ENCODE data around the gene METTL21A.

Gene METTL21A

DNA sequence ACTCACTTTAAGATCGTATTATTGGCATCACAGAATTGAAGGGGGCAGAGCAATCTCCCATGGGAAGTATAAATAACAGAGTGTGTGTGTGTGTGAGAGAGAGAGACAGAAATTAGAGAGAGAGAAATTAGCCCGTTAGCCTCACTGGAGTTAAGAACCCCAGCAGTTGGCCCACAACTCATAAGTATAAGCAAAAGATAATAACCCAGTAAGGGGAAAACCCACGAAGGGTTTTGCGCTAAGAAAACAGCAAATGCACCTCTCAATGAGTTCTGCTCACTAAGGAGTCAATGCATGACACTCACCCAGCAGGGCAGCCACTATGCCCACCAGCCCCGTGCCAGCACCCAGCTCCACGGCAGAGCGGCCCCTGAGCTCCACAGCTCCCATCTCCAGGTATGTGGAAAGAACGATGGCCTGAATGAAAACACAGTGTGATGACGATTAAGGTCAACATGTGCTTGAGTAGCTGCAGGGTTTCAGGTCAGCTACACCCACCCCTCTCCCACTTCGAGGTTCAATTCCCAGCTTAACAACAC, 3.6 kb downstream of the METTL21A start:
- no peak overlapping the region for H3K4me3 ChIP-seq (ENCODE audit: low read depth, low read length)
- H3K4me1 ChIP-seq (ENCODE audit: control insufficient read depth, insufficient read depth, low read length, unreplicated experiment) = peaks cover 23% of the 10 kb centered on the region

DNA sequence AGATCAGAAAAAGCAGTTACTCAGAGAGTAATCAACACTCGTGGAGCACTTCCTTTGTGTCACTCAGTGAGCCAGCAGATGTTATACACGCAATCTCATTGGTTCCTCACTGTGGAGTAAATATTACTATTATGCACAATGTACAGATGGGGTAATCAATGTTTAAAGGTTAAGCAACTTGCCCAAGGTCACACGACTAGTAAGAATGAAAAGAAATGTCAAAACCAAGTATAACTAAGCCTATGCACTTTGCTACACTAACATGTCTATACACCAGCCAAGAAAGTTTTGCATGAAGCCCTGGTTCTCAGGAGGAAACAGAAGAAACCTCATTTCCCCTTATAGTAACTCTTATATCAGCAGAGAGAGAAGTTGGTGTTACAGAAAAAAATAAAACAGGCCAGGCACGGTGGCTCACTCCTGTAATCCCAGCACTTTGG, 5.4 kb downstream of the METTL21A start:
- H2AFZ ChIP-seq (ENCODE audit: low read length, unreplicated experiment) = no peak overlapping the region
- no peak overlapping the region for H3K27ac ChIP-seq (ENCODE audit: low read depth, low read length)
- peaks cover 32% of the 10 kb centered on the region for H3K4me1 ChIP-seq (ENCODE audit: control insufficient read depth, insufficient read depth, low read length, unreplicated experiment)
- H3K79me2 ChIP-seq (ENCODE audit: control insufficient read depth, insufficient read depth, low read length, unreplicated experiment) = peaks cover 8% of the 10 kb centered on the region
- H3K4me3 ChIP-seq (ENCODE audit: low read depth, low read length) = no peak overlapping the region
- H3K27me3 ChIP-seq (ENCODE audit: insufficient read depth, low read length) = no peaks in the 10 kb centered on the region
- H3K36me3 ChIP-seq (ENCODE audit: insufficient read depth, low read length) = peaks cover 6% of the 10 kb centered on the region

More for the DNA sequence above, 3.6 kb downstream of the METTL21A start:
- H3K27ac ChIP-seq (ENCODE audit: low read depth, low read length) = no peak overlapping the region
- H3K27me3 ChIP-seq (ENCODE audit: insufficient read depth, low read length) = no peaks in the 10 kb centered on the region
- H3K36me3 ChIP-seq (ENCODE audit: insufficient read depth, low read length) = peaks cover 3% of the 10 kb centered on the region
- H2AFZ ChIP-seq (ENCODE audit: low read length, unreplicated experiment) = no peak overlapping the region
- H3K79me2 ChIP-seq (ENCODE audit: control insufficient read depth, insufficient read depth, low read length, unreplicated experiment) = peaks cover 8% of the 10 kb centered on the region

DNA sequence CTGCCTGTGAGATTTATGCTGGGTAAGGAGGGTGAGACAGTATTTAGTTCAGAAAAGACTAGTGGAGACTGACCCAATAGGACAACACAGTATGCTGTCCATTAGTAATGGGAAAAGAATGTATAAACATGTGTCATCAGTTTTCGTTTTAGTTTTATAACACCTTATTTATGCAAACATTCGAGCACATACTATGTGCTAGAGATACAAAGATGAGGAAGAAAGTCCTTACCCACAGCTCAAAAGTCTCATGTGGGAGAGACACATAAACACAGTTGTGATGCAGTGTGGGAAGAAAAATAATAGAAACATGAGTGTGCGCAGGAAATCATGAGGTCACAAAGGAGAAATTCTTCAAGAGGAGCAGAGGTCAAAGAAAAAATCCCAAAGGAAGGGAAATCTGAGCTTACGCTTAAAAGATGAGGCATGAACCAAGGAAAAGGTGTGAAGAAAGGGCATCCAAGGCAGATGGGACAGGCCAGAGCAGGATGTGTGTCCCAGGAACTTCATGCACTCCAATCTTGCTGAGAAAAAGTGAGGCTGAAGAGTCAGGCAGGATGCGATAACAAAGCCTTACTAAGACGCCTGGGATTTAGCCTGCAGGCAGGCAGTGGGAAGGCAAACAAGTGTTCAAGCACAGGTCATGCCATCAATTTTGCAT, 8.1 kb downstream of the METTL21A start:
- H3K36me3 ChIP-seq (ENCODE audit: insufficient read depth, low read length) = peaks cover 11% of the 10 kb centered on the region
- H3K4me3 ChIP-seq (ENCODE audit: low read depth, low read length) = peak overlapping the region; percentile 42
- no peaks in the 10 kb centered on the region for H3K27me3 ChIP-seq (ENCODE audit: insufficient read depth, low read length)
- H2AFZ ChIP-seq (ENCODE audit: low read length, unreplicated experiment) = peak overlapping the region; percentile 31
- H3K4me1 ChIP-seq (ENCODE audit: control insufficient read depth, insufficient read depth, low read length, unreplicated experiment) = peaks cover 25% of the 10 kb centered on the region
- peak overlapping the region; percentile 96 for H3K27ac ChIP-seq (ENCODE audit: low read depth, low read length)
- no peaks in the 10 kb centered on the region for H3K79me2 ChIP-seq (ENCODE audit: control insufficient read depth, insufficient read depth, low read length, unreplicated experiment)

DNA sequence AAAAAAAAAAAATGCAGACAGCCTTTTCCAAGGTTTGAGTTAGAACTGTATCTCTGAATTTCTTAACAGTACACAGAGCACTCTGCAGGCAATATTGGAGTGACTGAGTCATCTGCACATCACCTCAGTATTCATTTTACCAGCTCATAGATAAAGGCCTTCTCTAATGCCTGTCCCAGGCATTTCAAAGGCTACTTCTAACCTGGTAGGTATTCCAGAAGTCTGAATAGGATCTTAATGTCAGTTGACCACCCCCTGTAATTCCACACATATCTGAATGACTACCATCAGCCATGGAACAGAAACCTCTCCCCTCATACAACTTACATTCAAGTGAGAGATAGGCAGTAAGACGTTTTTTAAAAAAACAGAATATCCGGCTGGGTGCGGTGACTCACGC, 9.0 kb downstream of the METTL21A start:
- Histone ChIP-seq H3K4me1 (ENCODE audit: control insufficient read depth, insufficient read depth, low read length, unreplicated experiment) (peaks cover 25% of the 10 kb centered on the region), H3K27me3 (ENCODE audit: insufficient read depth, low read length) (no peaks in the 10 kb centered on the region), H3K4me3 (ENCODE audit: low read depth, low read length) (no peak overlapping the region), H3K27ac (ENCODE audit: low read depth, low read length) (peak overlapping the region; percentile 96), H2AFZ (ENCODE audit: low read length, unreplicated experiment) (no peak overlapping the region), H3K79me2 (ENCODE audit: control insufficient read depth, insufficient read depth, low read length, unreplicated experiment) (no peaks in the 10 kb centered on the region), H3K36me3 (ENCODE audit: insufficient read depth, low read length) (peaks cover 11% of the 10 kb centered on the region)

DNA sequence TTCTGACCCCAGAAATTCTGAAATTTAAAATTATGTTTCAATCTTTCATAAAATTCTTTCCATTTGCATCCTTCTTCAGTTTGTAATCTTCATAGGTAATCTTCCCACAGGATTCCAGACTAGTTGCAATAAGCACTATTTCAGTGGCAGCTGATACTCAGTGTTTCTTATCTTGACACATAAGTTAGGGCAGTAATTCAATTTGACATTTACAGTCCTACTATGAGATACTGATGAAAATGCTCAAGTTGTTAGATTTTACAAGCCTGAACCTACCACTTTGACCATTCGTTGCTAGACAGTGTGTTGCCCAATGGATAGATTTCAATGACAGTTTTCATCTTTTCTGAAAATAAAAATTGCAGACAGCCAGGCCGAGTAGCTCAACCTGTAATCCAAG, 10.4 kb downstream of the METTL21A start:
- no peaks in the 10 kb centered on the region for H3K79me2 ChIP-seq (ENCODE audit: control insufficient read depth, insufficient read depth, low read length, unreplicated experiment)
- H3K27me3 ChIP-seq (ENCODE audit: insufficient read depth, low read length) = no peaks in the 10 kb centered on the region
- peaks cover 25% of the 10 kb centered on the region for H3K4me1 ChIP-seq (ENCODE audit: control insufficient read depth, insufficient read depth, low read length, unreplicated experiment)
- no peak overlapping the region for H2AFZ ChIP-seq (ENCODE audit: low read length, unreplicated experiment)
- no peak overlapping the region for H3K27ac ChIP-seq (ENCODE audit: low read depth, low read length)
- no peak overlapping the region for H3K4me3 ChIP-seq (ENCODE audit: low read depth, low read length)
- peaks cover 11% of the 10 kb centered on the region for H3K36me3 ChIP-seq (ENCODE audit: insufficient read depth, low read length)

DNA sequence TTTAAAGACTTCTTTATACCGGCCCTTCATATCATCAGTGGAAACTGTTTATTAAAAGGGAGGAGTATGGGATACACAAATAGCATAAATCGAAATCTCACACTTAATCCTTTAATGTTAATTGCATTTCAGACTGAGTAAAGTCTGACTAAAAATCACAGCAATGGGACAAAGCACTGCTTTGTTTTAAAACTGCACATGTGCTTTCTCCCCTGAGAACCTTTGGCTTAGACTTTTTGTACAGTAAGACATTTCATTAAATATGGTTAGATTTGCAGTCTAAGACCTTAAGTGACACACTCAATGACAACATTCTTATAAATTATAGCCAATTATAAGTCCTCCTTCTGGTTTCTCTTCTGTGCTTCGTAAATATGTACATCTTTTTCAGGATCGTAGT, 12.5 kb downstream of the METTL21A start:
- Histone ChIP-seq H3K36me3 (ENCODE audit: insufficient read depth, low read length) (peaks cover 16% of the 10 kb centered on the region), H3K27ac (ENCODE audit: low read depth, low read length) (no peak overlapping the region), H3K4me1 (ENCODE audit: control insufficient read depth, insufficient read depth, low read length, unreplicated experiment) (peaks cover 21% of the 10 kb centered on the region), H3K27me3 (ENCODE audit: insufficient read depth, low read length) (no peaks in the 10 kb centered on the region), H2AFZ (ENCODE audit: low read length, unreplicated experiment) (no peak overlapping the region), H3K79me2 (ENCODE audit: control insufficient read depth, insufficient read depth, low read length, unreplicated experiment) (no peaks in the 10 kb centered on the region), H3K4me3 (ENCODE audit: low read depth, low read length) (no peak overlapping the region)

DNA sequence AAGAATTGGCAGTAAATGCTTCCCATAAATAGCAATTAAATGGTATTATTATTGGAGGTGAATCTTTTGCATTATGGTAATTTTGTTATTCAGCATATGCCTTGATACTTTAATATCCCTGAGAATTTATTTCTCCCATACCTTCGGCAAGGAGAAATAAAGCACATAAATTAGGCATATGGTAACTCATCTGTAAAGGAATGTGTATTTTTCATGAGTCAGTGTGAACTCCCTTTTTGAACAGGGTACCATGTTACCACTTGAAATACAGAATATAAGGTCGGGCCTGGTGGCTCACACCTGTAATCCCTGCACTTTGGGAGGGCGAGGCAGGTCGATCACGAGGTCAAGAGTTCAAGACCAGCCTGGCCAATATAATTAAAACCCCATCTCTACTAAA, 18.4 kb downstream of the METTL21A start:
- Histone ChIP-seq H3K36me3 (ENCODE audit: insufficient read depth, low read length) (peaks cover 12% of the 10 kb centered on the region), H3K4me1 (ENCODE audit: control insufficient read depth, insufficient read depth, low read length, unreplicated experiment) (no peaks in the 10 kb centered on the region), H3K79me2 (ENCODE audit: control insufficient read depth, insufficient read depth, low read length, unreplicated experiment) (no peaks in the 10 kb centered on the region), H3K27me3 (ENCODE audit: insufficient read depth, low read length) (no peaks in the 10 kb centered on the region), H3K27ac (ENCODE audit: low read depth, low read length) (no peak overlapping the region), H3K4me3 (ENCODE audit: low read depth, low read length) (no peak overlapping the region), H2AFZ (ENCODE audit: low read length, unreplicated experiment) (no peak overlapping the region)

DNA sequence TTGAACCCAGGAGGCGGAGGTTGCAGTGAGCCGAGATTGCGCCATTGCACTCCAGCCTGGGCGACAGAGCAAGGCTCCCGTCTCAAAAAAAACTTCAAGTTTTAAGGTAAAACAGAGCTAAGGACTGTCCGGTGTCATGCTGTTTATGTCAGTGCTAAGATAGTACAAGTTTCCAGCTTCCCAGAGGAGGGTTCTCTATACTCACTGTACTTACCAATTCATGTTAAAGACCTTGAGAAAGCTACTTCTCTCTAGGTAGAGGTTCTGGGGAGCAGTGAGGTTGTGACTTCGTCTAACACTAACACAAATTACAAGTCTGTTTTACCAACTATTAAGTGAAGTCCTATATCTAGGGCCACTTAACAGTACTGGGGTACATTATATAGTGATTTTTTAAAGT, 18.8 kb downstream of the METTL21A start:
- no peaks in the 10 kb centered on the region for H3K27me3 ChIP-seq (ENCODE audit: insufficient read depth, low read length)
- no peak overlapping the region for H3K4me3 ChIP-seq (ENCODE audit: low read depth, low read length)
- peaks cover 12% of the 10 kb centered on the region for H3K36me3 ChIP-seq (ENCODE audit: insufficient read depth, low read length)
- no peak overlapping the region for H2AFZ ChIP-seq (ENCODE audit: low read length, unreplicated experiment)
- H3K4me1 ChIP-seq (ENCODE audit: control insufficient read depth, insufficient read depth, low read length, unreplicated experiment) = no peaks in the 10 kb centered on the region
- no peaks in the 10 kb centered on the region for H3K79me2 ChIP-seq (ENCODE audit: control insufficient read depth, insufficient read depth, low read length, unreplicated experiment)
- no peak overlapping the region for H3K27ac ChIP-seq (ENCODE audit: low read depth, low read length)

DNA sequence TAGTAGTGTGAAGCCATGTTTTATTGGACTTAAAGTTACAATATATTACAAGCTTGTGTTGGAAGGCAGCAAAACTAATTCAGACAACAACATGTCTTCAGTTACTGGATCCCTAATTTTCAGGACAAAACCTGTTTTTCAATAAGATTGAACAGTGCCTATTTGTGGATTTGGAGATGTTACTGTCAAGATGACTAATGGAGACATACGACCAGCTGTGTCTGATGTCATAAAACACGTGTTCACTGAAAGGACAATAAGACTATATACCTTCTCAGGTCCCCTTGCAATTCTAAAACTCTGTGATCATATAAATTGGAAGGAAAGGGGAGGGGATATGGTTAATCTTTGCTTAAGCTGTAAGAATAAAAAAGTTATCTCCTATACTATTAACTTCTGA, 21.7 kb downstream of the METTL21A start:
- Histone ChIP-seq H3K79me2 (ENCODE audit: control insufficient read depth, insufficient read depth, low read length, unreplicated experiment) (no peaks in the 10 kb centered on the region), H3K27ac (ENCODE audit: low read depth, low read length) (no peak overlapping the region), H2AFZ (ENCODE audit: low read length, unreplicated experiment) (no peak overlapping the region), H3K36me3 (ENCODE audit: insufficient read depth, low read length) (peaks cover 9% of the 10 kb centered on the region; the same call in 1 of the 2 replicates), H3K27me3 (ENCODE audit: insufficient read depth, low read length) (no peaks in the 10 kb centered on the region), H3K4me1 (ENCODE audit: control insufficient read depth, insufficient read depth, low read length, unreplicated experiment) (no peaks in the 10 kb centered on the region), H3K4me3 (ENCODE audit: low read depth, low read length) (no peak overlapping the region)

DNA sequence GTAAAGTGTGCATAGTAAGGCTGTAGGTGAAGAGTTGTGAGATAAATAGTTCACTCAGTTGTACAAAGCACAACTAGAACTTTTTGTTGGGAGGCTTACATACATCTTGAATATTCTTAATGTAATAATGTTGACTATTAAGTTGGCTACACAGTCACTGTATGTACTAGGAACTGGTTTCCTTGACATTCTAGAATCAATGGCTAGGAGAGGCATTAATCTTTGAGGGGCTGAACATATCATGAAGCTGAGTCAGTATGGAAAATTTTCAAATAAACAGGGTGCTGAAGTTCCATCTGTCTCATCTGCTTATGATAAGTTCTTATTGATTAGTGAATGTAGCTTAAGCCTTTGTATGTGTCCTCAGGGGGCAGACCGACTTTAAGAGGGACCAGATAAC, 23.4 kb downstream of the METTL21A start:
- H2AFZ ChIP-seq (ENCODE audit: low read length, unreplicated experiment) = no peak overlapping the region
- H3K36me3 ChIP-seq (ENCODE audit: insufficient read depth, low read length) = peaks cover 16% of the 10 kb centered on the region
- no peak overlapping the region for H3K4me3 ChIP-seq (ENCODE audit: low read depth, low read length)
- no peaks in the 10 kb centered on the region for H3K79me2 ChIP-seq (ENCODE audit: control insufficient read depth, insufficient read depth, low read length, unreplicated experiment)
- H3K27ac ChIP-seq (ENCODE audit: low read depth, low read length) = no peak overlapping the region
- H3K4me1 ChIP-seq (ENCODE audit: control insufficient read depth, insufficient read depth, low read length, unreplicated experiment) = no peaks in the 10 kb centered on the region
- H3K27me3 ChIP-seq (ENCODE audit: insufficient read depth, low read length) = no peaks in the 10 kb centered on the region

DNA sequence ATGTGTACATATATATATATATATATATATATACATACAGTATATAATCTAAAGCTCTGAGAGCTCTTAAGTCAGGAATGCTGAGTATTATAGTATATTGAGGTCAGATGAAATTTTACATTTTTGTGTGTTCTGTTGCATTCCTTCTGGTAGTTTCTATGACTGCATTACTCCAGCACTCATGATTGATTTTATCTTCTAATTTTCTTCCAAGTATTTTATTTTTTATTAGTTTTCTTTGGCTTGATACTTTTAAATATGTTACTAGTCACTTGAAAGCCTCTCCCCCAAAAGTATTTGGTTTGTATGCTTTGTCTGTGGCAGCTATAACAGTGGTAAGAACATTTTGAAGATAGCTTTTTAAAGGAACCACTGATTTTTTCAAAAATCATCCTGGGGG, 25.0 kb downstream of the METTL21A start:
- no peaks in the 10 kb centered on the region for H3K27me3 ChIP-seq (ENCODE audit: insufficient read depth, low read length)
- H2AFZ ChIP-seq (ENCODE audit: low read length, unreplicated experiment) = no peak overlapping the region
- H3K4me3 ChIP-seq (ENCODE audit: low read depth, low read length) = no peak overlapping the region
- H3K27ac ChIP-seq (ENCODE audit: low read depth, low read length) = no peak overlapping the region
- no peaks in the 10 kb centered on the region for H3K4me1 ChIP-seq (ENCODE audit: control insufficient read depth, insufficient read depth, low read length, unreplicated experiment)
- peaks cover 16% of the 10 kb centered on the region for H3K36me3 ChIP-seq (ENCODE audit: insufficient read depth, low read length)
- no peaks in the 10 kb centered on the region for H3K79me2 ChIP-seq (ENCODE audit: control insufficient read depth, insufficient read depth, low read length, unreplicated experiment)
